Articular chondrocyte of knee joint (primary cell): ENCODE measurements around the gene KDELR1. TPM values are rescaled to one million over a fixed set of nuclear protein-coding genes. Genes with fewer than 3 reads are reported as not detected.

ENCODE experiments used
- total RNA-seq: library from RNA; depleted of rRNA; stranded (reverse); fragments of >200 nt; gene quantifications from 2 replicates; pipeline ENCODE4 v1.2.3, GENCODE V29; 2012

Gene KDELR1
- total RNA-seq, result 131 and 160 TPM in 2 replicates

DNA sequence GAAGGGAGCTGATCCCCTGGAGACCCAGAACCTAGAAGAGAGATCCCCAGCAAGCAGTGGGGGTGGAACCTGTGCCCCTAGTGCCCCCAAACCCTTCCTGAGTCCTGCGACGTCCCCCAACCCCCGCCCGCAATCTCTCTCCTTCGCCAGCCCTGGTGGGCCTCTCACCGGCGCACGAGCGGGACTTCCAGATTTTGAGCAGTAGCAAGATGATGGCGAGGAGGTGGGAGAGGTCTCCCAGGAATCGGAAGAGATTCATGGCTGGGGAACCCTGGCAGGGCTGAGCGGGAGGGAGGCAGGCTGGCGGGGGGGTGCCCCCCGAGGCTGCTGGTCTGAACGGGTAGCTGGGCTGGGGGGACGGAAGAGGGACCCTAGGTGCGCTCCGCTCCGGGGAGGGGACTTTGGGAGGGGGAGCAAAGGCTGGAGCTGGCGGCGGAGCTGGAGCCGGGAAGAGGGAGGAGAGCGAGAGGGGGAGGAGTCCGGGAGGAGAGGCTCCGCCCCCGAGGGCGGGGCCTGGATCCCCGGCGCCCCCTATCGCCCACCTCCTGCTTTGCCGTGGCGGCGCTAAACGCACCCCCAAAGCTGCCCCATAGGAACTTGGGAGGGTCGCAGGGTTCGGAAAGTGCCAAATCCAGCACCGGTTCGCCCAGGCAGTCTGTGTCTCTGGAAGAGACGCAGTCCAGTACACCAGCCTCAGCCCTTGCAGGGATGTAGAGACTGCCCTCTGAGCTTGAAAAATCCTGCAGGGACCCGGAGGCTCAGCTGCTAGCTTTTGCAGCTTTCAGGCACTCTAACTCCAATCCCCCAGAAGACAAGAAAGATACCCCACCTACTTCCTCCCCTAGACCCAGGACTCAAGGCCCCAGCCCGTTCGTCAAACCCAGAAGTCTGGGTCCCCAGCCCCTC is at the start of gene KDELR1:
Gene KDELR1, minus strand, starts transcription at position 452 of the 906 bp plus-strand sequence. Its CDS starts 193 bp downstream, at position 259.

GRCh38 chr19:48393559-48394330 is 2.4 kb upstream of the KDELR1 start, which contains the start of gene GRIN2D:
Gene GRIN2D, plus strand, starts transcription at chr19:48393668. Its CDS starts 4,725 bp downstream, at chr19:48398393.

DNA sequence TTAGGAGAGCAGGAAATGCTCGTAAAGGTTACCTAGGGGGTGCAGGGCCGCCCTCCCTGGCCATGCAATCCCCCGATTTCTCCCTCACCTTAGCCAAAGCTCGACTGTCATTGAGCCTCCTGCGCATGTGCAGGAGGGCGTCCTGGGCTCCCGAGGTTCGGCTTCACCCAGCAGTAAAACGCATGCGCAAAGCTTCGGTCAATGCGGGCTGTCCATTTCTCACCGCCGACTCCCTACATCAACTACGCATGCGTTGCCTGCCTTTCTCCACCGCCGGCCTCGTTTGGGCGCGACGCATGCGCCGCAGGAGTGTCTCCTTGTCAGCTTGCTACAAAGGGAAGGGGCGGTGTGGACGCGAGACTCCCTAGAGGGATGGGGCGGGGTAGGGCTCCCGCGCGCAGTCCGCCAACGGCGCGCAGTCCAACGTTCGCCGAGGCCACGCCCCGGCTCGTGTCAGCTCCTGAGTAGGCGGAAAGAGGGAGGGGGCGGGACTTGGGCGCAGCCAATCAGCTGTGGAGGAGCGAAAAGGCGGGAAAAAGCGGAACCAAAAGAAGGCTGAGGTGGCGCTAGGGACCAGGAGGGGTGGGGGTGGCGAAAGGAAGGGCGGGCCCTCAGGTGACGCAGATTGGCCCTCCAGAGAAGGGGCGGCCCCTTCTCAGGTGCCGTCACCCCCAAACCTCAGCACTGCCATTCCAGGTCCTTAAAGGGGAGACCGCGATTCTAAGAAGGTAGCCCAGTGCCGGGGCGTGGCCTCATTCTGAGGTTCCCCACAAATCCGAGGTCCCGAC is 27.3 kb downstream of the KDELR1 start, which contains the start of the genes SYNGR4 and TMEM143:
Gene SYNGR4, plus strand, starts transcription at position 558 of the 788 bp plus-strand sequence. CDS start 1,476 bp downstream, outside the sequence.
Gene TMEM143, minus strand, starts transcription at position 131 of the 788 bp plus-strand sequence. Its CDS starts 20 bp downstream, at position 111.

Other genes starting within 250 kb of the KDELR1 start
- gene LIG1, start 221.2 kb downstream of the KDELR1 start, total RNA-seq, result 10.1 and 10.8 TPM in 2 replicates
- 1.4 and 1.7 TPM in 2 replicates for gene ZSWIM9, start 220.9 kb downstream of the KDELR1 start, total RNA-seq
- gene CARD8, start 135.6 kb downstream of the KDELR1 start, total RNA-seq, result 18.8 and 22.6 TPM in 2 replicates
- gene ZNF114, start 121.5 kb downstream of the KDELR1 start, total RNA-seq, result 0.43 TPM in 1 of 2 replicates, not detected in the other
- 186 and 193 TPM in 2 replicates for gene EMP3, start 66.0 kb downstream of the KDELR1 start, total RNA-seq
- gene TMEM143, start 27.6 kb downstream of the KDELR1 start, total RNA-seq, result 3.8 and 4.8 TPM in 2 replicates
- not detected in 2 replicates for gene SYNGR4, start 27.2 kb downstream of the KDELR1 start, total RNA-seq
- gene GRIN2D, start 2.1 kb upstream of the KDELR1 start, total RNA-seq, result 0.22 and 0.26 TPM in 2 replicates
- 21.0 and 23.2 TPM in 2 replicates for gene GRWD1, start 54.4 kb upstream of the KDELR1 start, total RNA-seq
- 0.65 TPM in 2 replicates for gene KCNJ14, start 64.0 kb upstream of the KDELR1 start, total RNA-seq
- 29.4 and 35.8 TPM in 2 replicates for gene CYTH2, start 77.8 kb upstream of the KDELR1 start, total RNA-seq
- under 0.01 and 0.11 TPM in 2 replicates for gene LMTK3, start 120.3 kb upstream of the KDELR1 start, total RNA-seq
- gene SULT2B1, start 160.6 kb upstream of the KDELR1 start, total RNA-seq, result not detected in 2 replicates
- gene SPACA4, start 215.2 kb upstream of the KDELR1 start, total RNA-seq, result not detected in 2 replicates
- gene FAM83E, start 223.5 kb upstream of the KDELR1 start, total RNA-seq, result 0.65 TPM in 1 of 2 replicates, not detected in the other
- gene RPL18, start 227.6 kb upstream of the KDELR1 start, total RNA-seq, result 1,190 and 1,683 TPM in 2 replicates
- gene SPHK2, start 228.0 kb upstream of the KDELR1 start, total RNA-seq, result 8.4 and 8.9 TPM in 2 replicates
- gene DBP, start 245.8 kb upstream of the KDELR1 start, total RNA-seq, result 4.5 and 5.0 TPM in 2 replicates